Non-pigmented ciliary epithelial cell (primary cell): ENCODE data around the gene LLCFC1.

Experiments used
- DNase-seq: peaks from one replicate; pipeline ENCODE4 v3.0.0-alpha.2; 2010; ENCODE audit warnings: low read depth

LLCFC1 gene

GRCh38 chr7:142939226-142939910, at the start of gene LLCFC1:
Gene LLCFC1, plus strand, starts transcription at chr7:142939484. Its CDS starts 138 bp downstream, at chr7:142939622.
- no peak for DNase-seq

GRCh38 chr7:142889816-142890215, 49.5 kb upstream of the LLCFC1 start:
- no peak for DNase-seq

DNA sequence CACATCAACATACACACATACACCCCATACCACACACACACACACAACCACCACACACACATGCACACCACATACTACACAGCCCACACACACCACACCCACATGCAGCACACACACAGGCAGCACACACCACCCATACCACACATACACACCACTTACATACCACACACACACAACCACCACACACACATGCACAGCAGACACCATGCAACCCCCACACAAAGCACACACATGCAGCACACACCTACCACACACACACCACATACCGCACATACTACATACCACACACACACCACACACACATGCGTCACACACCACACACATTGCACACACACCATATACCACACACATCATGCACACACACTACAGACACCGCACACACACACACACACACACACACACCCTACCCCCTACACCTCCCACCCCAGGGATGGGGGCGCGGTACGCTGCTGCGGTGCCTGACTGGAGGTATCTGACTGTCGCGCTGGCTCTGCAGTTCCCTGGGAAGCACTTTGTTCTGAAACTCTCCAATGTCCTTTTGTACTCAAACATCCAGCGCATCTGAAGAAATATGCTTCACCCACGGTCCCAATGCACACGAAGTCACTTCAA, 48.3 kb upstream of the LLCFC1 start:
- no peak for DNase-seq

- DNase-seq = no peak
These were observed 47.7 kb upstream of the LLCFC1 start for GRCh38 chr7:142891490-142892082.

DNA sequence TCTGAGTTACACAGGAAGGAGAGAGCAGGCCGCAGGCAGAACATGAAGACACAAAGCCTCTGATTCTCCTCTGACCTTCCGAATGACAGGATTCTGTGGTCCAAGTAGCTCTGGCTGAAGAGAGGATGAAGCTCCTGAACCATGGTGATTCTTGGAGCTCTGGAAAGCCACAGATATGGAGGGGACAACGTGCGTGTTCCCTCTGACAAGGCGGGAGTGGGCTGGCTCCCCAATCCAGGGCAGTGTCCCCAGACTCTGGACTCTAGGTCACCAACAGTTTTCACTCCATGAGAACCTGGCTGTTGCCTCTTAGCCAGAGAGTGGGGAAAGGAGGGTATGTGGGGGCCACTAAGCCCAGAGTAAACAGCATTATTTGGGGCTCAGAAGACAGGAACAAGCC, 46.3 kb upstream of the LLCFC1 start:
- DNase-seq = no peak

DNA sequence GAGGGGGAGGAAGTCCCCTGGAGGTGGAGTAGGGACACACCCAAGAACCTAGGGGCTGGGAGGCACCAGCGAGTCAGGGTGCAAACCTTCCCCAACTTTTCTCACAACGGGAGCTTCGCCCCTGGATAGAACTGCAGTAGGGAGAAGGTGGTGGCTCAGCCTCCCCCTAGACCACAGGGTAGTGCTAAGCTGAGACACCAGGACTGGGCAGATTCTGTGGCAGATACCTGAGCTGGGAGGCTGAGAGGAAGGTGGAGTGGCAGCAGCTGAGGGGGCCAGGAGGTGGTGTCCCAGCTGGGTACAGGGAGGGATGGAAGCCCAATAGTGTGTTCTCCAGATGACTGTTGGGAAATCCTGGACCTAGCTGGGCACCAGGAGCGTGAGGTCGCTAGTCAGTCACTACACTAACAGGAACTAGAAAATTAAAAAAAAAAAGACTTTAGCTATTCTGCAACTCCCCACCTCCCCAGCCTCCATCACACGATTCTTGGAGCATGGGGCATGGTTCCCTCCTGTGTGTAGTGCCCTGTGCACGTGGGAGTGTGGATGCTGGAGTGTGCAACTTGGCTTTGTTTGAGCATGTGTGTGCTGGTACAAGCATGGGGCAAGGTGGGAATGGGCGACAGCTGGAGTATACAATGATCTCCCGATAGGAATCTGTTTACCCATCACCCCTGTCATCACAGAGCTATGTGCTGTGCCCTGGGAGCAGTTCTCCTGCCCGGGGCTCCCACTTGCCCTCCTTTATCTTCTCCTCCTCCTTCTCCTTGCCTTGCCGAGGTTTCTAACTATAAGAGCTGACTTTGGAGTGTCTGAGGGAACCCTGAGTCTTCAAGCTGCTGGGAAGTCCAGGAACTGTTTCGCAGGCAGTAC, 44.9 kb upstream of the LLCFC1 start:
- no peak for DNase-seq

- DNase-seq = no peak
These were observed 44.2 kb upstream of the LLCFC1 start for GRCh38 chr7:142894985-142895593.

- DNase-seq = no peak
These were observed 43.1 kb upstream of the LLCFC1 start for GRCh38 chr7:142896151-142896550.

DNA sequence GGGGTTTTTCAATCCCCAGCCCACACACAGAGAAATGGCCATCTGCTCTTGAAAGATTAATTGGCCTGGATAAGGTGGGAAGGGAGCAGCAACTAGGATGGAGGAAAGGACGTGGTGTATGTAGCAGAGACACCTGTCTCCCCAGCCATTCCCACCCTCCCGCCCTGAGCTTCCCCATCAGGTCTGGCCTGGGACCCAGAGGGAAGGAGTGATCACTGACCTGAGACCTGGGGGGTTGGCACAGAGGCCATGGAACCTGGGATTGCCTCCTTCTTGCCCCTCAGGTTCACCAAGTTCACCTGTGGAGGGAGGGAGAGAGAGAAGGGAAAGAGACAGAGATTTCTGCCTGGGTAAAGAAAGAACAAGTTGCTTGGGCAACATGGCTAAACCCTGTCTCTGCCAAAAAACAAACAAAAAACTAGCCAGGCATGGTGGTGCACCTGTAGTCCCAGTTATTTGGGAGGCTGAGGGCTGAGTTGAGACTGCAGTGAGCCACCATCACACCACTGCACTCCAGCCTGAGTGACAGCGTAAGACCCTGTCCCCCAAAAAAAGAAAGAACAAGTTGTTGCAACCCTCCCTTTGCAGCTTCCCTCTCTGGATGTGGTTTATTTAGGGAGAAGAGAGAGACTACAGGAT, 42.4 kb upstream of the LLCFC1 start:
- DNase-seq = no peak

DNA sequence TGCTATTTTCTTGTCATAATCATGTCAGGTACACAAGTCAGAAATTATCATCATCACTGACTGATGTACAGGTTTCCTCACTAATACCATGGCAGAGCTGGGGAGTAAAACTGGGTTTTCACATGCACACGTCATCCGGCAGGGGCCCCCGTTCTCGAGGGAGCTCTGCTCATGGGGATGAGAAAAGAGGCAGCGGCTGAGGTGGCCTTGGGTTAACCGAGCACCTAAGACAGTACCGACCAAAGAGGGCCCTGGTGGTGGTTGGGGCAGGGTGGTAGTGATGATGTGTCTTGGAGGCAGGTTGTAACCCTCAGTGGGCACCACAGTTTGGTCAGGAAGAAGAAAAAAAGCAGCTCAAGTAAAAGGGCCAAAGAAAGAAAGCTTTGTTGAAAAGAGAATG, 41.6 kb upstream of the LLCFC1 start:
- DNase-seq = no peak

DNA sequence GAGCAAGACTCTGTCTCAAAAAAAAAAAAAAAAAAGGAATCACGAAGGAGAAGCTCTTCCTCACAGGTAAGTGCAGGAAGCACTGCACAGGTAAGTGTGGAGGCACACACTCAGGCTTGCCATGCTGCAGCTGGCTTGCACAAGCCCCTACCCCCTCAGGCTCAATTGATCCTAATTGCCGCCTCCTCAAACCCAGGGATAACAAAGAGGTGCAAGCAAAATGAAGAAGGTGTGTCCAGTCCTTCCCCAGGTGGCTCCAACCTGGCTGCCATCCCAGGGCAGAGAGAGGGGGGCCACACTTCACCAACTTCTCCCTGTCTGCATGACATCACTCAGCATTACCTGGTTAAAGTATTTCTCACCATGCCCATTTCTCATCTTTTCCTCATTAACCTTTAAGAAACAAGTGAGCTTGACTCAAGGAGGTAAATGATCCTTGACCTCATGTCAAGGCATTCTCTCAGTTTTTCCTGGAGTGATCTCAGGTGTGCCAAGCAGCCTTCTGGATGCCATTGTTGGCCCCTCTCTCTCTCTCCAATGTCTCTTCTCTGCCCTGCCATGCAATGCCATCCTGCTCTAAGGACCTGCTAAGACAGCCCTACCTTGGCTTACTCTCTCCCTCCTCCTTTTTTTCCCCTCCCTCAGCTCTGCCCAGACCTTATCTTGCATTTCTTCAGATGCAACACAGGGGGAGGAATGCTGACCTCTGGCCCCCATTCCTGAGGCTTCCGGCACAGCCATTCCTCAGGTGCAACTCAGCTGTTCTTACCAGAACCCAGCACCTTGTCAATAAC, 40.7 kb upstream of the LLCFC1 start:
- DNase-seq = no peak

- DNase-seq = no peak
These were observed 39.6 kb upstream of the LLCFC1 start for GRCh38 chr7:142899661-142900060.

GRCh38 chr7:142901426-142902259, 37.6 kb upstream of the LLCFC1 start:
- no peak for DNase-seq

GRCh38 chr7:142904128-142904527, 35.2 kb upstream of the LLCFC1 start:
- DNase-seq = no peak

- DNase-seq = no peak
These were observed 33.5 kb upstream of the LLCFC1 start for GRCh38 chr7:142905759-142906158.

DNA sequence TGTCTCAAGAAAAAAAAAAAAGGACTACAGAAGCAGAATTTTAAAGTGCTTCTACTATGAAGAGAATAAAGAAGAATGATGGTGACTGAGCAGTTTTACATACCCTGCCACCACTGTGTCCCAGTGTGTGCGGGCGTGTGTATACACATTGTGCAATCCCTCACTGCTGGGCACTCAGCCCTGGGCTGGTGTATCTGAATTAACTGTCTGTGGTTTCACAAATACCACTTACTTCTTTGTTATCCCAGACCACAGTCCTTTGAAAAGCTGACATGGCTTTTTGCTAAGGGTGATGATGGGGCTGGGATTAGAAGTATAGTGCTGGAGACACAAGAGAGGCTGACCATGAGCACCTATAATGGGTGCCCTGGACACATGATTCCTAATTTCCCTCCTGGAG, 32.6 kb upstream of the LLCFC1 start:
- no peak for DNase-seq

DNA sequence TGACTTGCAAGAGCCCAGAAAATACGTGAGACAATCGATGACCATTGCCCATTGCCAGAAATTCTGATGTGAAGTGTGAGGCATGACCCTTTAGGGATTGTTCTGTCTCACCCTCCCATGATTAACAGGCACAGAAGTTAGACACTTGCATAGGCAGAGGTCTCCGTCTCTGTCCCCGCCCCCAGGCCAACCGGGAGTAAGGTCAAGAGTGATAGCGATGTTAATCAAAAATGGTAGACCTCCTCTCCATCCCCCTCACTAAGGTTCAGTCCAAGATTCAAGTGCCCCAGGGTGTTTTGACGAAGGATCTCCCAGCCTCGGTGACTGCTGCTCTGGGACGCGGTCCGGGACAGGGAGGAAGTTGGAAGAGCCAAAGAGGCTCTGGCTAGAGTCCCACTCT, 31.0 kb upstream of the LLCFC1 start:
- DNase-seq = no peak

GRCh38 chr7:142908921-142909890, 30.1 kb upstream of the LLCFC1 start:
- DNase-seq = no peak

- no peak for DNase-seq
These were observed 29.3 kb upstream of the LLCFC1 start for GRCh38 chr7:142910031-142910433.
